NCI-H1694 treated with DMSO at 0.1 percent for 48 hours (cell line): Measurements from ENCODE around the gene DOK1.
"Not testable (repeated sequence)": the region's sequence is repeated elsewhere in the genome, so short reads cannot be mapped to it uniquely, and the experiment has no call there.

ENCODE experiments used
- DNase-seq: peaks from one replicate; lab custom pipeline; 2025; lab: John Stamatoyannopoulos, UW

Gene DOK1

DNA sequence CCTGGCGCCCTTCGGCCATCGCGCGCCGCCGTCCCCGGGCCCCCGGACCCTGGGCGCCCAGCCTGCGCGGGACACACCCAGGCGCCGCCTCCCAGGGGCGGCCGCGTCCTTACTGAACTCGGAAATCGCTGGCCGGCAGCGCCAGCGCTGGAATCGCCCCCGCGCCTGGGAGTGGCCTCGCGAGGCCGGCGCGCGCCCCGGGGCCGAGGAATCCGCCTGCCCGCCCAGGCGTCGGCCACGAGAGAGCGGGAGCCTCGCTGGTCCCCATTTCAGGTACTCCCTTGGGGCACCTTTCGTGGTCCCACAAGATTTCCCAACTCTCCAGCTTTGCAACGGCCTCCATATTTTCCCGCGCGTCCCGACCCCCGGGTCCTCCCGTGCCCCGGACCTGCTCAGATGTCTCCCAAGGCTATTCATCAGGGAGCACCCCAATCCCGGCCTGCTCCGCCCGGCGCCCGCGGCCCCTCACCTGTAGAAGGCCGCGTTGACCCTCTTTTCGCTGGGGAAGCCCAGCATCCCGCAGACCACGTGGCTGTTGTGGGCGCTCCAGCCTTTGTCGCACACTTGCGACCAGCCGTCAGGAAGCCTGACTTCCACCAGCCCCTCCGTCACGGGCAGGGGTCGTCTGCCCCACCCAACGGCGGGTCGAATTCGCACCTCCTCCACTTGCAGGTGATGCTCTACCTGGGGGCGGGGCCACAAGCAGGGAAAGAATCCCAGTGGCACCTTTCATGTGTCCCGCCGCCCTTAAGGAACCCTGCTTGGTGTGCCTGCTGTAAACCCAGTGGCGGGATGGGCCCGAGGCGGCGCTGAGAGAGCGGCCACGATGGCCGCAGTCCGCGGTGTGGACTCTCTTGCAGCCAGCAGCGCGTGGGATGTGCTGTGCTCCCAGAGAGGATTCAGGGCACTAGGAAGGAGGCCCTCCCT lies 5.4 kb upstream of the DOK1 start:
- DNase-seq, result no peak

GRCh38 chr2:74550231-74550630 lies 4.3 kb upstream of the DOK1 start:
- no peak for DNase-seq

DNA sequence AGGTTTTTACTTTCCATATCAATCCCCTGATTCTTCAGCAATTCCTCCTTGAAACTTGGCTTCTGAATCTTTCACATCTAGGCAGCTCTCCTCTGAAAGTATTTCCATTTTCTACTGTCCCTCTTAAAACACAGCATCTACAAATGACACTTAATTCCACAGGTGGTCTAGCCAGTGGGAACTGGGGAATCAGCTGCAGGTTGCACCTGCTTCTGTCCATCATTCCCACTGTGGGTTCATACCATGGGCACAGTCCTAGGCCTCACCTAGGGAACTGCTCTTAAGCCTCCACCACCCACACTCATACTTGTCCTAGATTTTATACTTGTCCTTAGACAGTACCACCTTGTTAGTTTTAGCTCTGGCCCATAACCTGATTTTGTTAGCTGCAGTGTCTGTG lies 3.0 kb upstream of the DOK1 start:
- DNase-seq, result no peak

DNA sequence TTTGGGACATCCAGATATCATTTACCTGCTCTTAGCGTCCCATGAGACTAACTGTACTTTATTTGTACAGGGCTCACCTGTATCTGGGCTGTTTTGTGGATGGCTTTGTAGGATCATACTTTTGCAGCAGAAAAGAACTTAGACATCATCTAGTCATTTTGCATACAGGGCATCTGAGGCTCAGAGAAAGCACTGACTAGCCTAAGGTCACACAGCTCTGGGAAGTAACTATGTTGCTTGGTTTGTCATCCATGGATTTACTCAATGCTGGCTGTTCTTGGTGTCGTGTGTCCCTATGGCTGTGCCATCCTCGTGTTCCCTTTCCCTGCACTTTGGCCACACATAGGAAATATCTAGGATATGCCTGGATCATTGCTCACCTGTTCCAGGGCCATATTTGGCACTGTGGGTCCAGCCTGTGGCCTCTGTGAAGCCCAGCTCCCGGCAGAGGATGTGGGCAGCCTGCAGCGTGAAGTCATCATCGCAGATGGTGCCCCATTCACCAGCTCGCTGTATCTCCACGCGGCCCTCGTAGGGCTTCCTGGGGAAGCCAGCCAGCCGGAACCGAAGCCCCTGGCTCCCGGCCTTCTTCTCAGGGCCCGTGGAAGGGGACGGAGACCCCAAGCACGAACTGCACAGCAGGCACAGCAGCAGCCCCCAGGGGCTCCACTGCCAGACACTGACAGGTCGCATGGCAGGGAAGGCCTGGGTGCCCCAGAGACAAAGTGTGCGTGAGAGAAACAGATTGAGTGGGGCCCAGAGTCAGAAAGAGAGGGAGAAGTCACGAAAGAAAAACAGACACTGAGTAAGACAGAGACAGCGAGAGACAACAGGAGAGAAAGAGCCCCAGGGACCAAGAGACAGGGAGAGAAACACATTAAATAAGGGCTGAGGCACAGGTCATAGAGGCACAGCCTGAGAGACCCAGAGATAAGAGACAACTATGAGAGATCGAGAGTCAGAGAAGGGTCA lies 2.3 kb upstream of the DOK1 start:
- no peak for DNase-seq

- DNase-seq, result no peak
Observed at GRCh38 chr2:74552914-74553811, 1.4 kb upstream of the DOK1 start.

DNA sequence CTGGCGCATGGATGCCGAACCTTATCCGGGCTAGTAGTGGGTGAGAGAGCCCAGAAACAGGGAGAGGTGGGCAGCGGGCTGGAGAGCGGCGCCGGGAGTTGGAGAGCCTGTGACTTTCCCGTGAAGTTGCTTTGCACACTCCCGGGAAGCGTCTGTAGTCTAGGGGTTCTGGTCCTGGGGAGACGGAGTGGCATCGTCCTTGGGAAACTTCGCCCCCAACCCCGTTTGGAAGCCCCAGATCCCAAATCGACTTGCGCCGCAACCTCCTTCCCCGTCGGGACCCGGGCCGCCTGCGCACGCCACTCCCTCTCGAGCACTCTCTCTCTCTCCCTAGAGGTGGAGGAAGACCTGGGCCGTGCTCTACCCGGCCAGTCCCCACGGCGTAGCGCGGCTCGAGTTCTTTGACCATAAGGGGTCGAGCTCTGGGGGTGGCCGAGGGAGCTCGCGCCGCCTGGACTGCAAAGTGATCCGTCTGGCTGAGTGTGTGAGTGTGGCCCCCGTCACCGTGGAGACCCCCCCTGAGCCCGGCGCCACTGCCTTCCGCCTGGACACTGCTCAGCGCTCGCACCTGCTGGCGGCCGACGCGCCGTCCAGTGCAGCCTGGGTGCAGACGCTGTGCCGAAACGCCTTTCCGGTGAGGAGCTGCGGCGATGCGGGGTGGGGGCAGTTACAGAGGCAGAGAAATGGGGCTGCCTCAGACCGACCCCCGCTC lies 456 bp downstream of the DOK1 start:
- DNase-seq, result no peak

DNA sequence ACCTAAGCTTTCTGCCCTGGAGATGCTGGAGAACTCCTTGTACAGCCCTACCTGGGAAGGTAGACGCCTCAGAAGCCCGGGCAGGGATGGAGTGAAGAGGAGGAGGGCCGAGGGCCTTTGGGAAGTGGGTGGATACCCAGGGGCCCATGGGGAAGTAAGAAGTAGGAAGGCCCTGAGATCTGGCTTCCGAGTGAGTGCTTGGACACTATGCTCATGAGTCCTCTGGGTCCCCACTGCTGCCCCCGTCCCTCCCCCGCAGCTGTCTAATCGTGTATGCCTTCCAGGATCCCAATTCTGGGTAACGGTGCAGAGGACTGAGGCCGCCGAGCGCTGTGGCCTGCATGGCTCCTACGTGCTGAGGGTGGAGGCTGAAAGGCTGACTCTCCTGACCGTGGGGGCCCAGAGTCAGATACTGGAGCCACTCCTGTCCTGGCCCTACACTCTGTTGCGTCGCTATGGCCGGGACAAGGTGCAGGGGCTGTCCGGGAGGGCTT lies 1.1 kb downstream of the DOK1 start:
- no peak for DNase-seq

- no peak for DNase-seq
Observed at GRCh38 chr2:74556159-74556558, 1.6 kb downstream of the DOK1 start.

GRCh38 chr2:74556831-74557370 lies 2.4 kb downstream of the DOK1 start:
- DNase-seq, result no peak

DNA sequence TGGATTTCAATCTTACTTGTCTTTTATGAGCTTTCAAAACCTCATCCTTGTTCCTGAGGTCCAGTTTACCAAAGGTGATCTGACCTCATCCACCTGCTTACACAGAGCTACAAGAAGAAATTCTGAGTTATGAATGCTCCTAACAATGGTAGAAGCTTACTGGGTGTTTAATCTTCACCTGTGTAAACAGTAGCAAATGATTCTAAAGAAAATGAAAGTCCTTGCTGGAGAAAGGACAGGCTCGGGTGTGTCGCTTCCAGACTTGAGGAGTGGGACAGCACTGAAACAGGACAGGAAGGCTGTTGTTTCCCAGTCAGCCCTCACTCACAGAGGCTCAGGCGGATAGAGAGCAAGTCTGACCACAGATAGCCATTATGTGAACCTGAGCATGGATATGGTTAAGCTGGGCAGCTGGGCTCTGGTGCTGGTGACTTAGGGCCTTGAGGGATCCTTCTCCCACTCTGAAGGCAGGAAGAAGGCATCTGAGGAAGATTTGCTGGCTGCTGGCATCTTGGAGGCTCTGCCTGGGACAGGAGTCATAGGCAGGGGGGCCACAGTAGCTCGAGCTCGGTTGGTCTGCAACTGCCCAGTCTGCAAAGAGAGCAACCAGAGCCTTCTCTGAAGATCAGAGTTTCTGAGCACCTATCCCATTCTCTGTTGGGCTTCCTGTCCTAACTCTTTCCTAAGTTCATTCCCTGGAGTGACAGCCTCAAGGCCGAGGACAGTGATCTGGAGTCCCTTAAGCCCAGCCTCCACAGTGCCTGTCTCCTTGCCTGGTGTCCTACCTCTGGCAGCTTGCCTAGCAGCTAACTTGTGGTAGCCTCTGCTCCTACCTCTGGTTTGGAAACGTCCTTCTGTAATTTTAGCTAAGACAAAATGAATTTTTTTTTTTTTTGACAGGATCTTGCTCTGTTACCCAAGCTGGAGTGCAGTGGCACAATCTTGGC lies 4.0 kb downstream of the DOK1 start:
- DNase-seq, result no peak

DNA sequence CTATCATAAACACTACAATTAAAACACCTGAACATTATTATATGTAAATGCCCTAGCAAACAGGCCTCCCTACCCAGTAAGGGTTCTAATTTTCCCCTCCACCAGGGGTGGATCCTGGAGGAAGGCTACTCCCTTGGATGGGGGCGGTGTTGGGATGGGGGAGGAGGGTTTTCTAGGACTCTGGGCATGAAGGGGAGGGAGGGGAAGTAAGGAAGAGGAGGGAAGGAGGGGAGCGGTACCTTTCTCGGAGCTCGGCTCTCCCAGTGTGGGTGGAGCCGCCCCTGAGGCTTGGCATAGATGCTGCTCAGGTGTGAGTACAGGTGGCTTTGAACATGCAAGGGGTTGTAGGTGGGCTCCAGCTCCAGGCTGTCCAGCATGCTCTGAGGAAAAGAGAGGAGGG lies 5.4 kb downstream of the DOK1 start:
- no peak for DNase-seq

- no peak for DNase-seq
Observed at GRCh38 chr2:74560591-74560990, 6.1 kb downstream of the DOK1 start.

- not testable (repeated sequence) for DNase-seq
Observed at GRCh38 chr2:74561022-74561421, 6.5 kb downstream of the DOK1 start.

GRCh38 chr2:74562126-74562775 lies 7.7 kb downstream of the DOK1 start:
- no peak for DNase-seq

DNA sequence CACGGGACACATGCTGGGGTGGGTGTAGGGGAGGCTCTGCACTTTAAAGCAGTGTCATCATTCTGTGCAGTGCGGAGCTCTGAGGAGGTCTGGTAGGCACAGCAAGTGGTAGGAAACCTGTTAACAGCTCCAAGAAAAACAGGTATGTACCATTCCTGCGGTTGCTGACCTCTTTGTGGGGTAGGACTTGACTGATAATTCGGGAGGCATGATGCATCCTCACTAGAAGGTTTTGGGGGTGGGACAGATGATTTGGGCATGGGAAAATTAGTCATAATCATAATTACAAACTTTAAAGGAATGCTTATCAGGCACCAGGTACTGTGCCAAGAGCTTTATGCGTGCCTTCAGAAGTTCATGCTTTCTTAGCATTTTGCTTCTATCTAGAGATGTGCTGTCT lies 9.7 kb downstream of the DOK1 start:
- no peak for DNase-seq

DNA sequence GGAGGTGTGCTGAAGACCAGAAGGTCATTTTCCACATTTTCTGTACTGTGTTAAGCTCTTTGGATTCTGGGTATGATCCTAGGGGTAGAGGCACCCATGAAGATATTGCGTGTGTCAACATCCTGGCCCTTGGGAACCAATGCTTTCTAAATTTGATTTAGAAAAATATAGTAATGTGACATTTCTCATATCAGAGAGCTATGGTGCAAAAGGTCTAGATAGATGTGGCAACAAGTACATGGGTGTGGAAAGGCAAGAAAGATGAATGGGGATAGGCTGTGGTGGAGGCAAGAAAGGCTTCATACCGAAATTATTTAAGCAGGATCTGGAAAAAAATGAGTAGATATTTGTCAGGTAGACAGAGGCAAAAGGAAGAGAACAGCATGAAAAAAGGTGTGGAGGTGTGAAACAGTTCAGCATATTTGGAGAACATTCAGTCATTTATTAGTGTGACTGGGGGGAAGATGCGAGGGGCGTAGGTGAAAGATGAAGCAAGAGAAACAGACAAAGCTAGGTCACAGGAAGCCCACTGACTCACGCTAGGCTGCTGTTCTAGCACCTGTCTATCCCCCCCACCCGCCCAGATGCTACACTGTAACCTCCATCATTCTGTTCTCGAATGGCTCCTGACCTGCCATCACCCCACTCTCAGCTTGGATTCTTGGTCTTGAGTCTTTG lies 11.7 kb downstream of the DOK1 start:
- no peak for DNase-seq

DNA sequence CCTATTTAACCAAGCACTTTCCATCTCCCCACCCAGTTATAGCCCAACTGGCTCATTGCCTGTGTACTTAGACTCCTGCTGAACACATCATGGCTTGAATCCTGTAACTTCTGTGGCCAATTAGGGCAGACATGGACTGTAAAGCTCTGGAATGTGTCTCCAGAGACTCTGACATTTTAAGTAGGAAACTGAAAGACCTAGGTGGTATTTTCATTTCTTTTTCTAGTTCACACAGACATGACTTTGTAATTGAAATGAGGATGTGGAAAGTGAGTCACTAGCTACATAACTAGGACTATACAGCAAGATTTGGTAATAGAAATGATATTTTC lies 12.2 kb downstream of the DOK1 start:
- no peak for DNase-seq

DNA sequence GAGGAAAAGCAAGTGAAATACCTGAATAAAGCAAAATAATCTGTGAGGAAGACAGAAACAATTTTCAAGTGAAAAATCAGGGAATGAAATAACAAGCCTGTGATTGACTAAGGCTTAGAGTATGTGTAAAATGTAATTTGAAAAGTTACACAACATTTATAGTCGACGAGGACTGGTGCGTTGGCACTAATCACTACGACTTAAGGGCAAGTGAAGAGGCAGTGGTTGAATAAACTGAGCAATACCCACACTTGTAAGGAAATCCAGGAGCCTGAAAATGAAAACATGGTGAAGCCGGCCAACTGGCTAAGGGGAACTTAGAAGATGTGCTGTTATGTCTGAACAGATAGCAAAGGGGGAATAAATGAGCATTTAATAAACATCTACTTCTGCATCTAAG lies 13.4 kb downstream of the DOK1 start:
- no peak for DNase-seq

DNA sequence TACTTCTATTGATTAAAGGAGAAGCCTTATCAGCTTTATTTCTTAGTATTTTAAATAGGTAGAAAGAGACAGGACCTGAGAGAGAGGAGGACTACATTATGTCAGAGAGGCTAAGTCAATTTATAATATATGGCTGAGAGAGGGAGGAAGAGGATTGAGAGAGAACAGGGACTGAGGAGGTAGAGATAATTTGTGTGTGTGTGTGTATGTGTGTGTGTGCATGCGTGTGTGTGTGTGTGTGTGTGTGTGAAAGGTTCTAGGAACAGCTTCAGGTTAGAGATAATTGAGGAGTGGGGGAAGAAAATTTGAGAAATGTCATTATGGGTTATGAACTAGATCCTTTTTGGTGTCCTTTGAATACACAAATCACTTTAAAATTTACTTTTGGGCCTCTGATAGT lies 15.2 kb downstream of the DOK1 start:
- no peak for DNase-seq
